Neural crest cell (in vitro differentiated cells): ENCODE measurements around the gene SRRM4. TPM values are rescaled to one million over a fixed set of nuclear protein-coding genes. Genes with fewer than 3 reads are reported as not detected.

Source experiments
- DNase-seq: peaks from one replicate; pipeline ENCODE4 v3.0.0; 2021; ENCODE audit warnings: low read depth, mixed read lengths, low spot score
- H3K27ac Mint-ChIP-seq: one replicate; pipeline ENCODE4 v1.8.0; 2021; ENCODE audit warnings: mild to moderate bottlenecking, mixed read lengths; ENCODE audit not compliant: unreplicated experiment
- H3K27me3 Mint-ChIP-seq: 2 replicates; pipeline ENCODE4 v1.8.0; 2021; ENCODE audit warnings: low read depth, mild to moderate bottlenecking, mixed read lengths
- H3K36me3 Mint-ChIP-seq: 2 replicates; pipeline ENCODE4 v1.8.0; 2021; ENCODE audit warnings: low read depth, mild to moderate bottlenecking, mixed read lengths
- H3K4me1 Mint-ChIP-seq: 2 replicates; pipeline ENCODE4 v1.8.0; 2021; ENCODE audit warnings: mixed read lengths
- H3K4me3 Mint-ChIP-seq: one replicate; pipeline ENCODE4 v1.8.0; 2021; ENCODE audit warnings: mild to moderate bottlenecking, mixed read lengths
- H3K9me3 Mint-ChIP-seq: 2 replicates; pipeline ENCODE4 v1.8.0; 2021; ENCODE audit warnings: mixed read lengths
- CTCF ChIP-seq: fragments of 200-600 bp; sonication (generic); conservative IDR thresholded peaks from 2 replicates; pipeline ENCODE4 v1.5.0; 2021; ENCODE audit warnings: antibody characterized with exemption, mild to moderate bottlenecking
- total RNA-seq: library from RNA; stranded (reverse); gene quantifications from 2 replicates; pipeline ENCODE4 v1.2.1, GENCODE V29; 2021

The SRRM4 gene
- total RNA-seq, 1 donor from 2014 or later, result 10.8 TPM

GRCh38 chr12:119139448-119139847 lies 158.1 kb downstream of the SRRM4 start:
- Mint-ChIP-seq H3K9me3 (peaks cover 6% of the 10 kb centered on the region), H3K27ac (no peak overlapping the region)

GRCh38 chr12:119145367-119145766 lies 164.0 kb downstream of the SRRM4 start:
- no peak for TF ChIP-seq CTCF
- Mint-ChIP-seq H3K27me3 (no peaks in the 10 kb centered on the region), H3K4me3 (no peak overlapping the region), H3K36me3 (peaks cover 5% of the 10 kb centered on the region), H3K27ac (no peak overlapping the region), H3K9me3 (no peaks in the 10 kb centered on the region), H3K4me1 (peaks cover 31% of the 10 kb centered on the region)
- no peak for DNase-seq

More at GRCh38 chr12:119139448-119139847, 158.1 kb downstream of the SRRM4 start:
- no peak for DNase-seq
- no peak overlapping the region for H3K4me3 Mint-ChIP-seq
- H3K4me1 Mint-ChIP-seq, result no peaks in the 10 kb centered on the region
- no peaks in the 10 kb centered on the region for H3K27me3 Mint-ChIP-seq
- no peak for TF ChIP-seq CTCF
- H3K36me3 Mint-ChIP-seq, result peaks cover 5% of the 10 kb centered on the region

GRCh38 chr12:119147847-119148448 lies 166.6 kb downstream of the SRRM4 start:
- DNase-seq, result no peak
- Mint-ChIP-seq H3K9me3 (no peaks in the 10 kb centered on the region), H3K36me3 (peaks cover 11% of the 10 kb centered on the region), H3K4me3 (peak overlapping the region; percentile 35), H3K4me1 (peaks cover 36% of the 10 kb centered on the region), H3K27me3 (no peaks in the 10 kb centered on the region), H3K27ac (peak overlapping the region; percentile 75)
- TF ChIP-seq CTCF, result no peak

GRCh38 chr12:119149270-119149669 lies 167.9 kb downstream of the SRRM4 start:
- TF ChIP-seq CTCF, result no peak
- H3K9me3 Mint-ChIP-seq, result peaks cover 4% of the 10 kb centered on the region
- H3K4me3 Mint-ChIP-seq, result peak overlapping the region; percentile 4
- H3K27me3 Mint-ChIP-seq, result peaks cover 3% of the 10 kb centered on the region
- no peak overlapping the region for H3K27ac Mint-ChIP-seq
- DNase-seq, result no peak
- H3K36me3 Mint-ChIP-seq, result peaks cover 16% of the 10 kb centered on the region
- H3K4me1 Mint-ChIP-seq, result peaks cover 48% of the 10 kb centered on the region

- Mint-ChIP-seq H3K9me3 (peaks cover 4% of the 10 kb centered on the region), H3K4me3 (no peak overlapping the region), H3K4me1 (peaks cover 42% of the 10 kb centered on the region), H3K27ac (no peak overlapping the region), H3K36me3 (peaks cover 16% of the 10 kb centered on the region), H3K27me3 (peaks cover 3% of the 10 kb centered on the region)
- no peak for DNase-seq
- no peak for TF ChIP-seq CTCF
These were observed 170.2 kb downstream of the SRRM4 start for GRCh38 chr12:119151445-119152026.
